Esophagus mucosa (tissue), 1 donor: ENCODE data around the gene DPP8. TPM values are rescaled to one million over a fixed set of nuclear protein-coding genes. Genes with fewer than 3 reads are reported as not detected.

Experiments
- ATAC-seq: fragments of 200-7000 bp; cut with Tn5 transposase; one replicate; pipeline ENCODE4 v1.9.1; 2020
- total RNA-seq: library from RNA; stranded (reverse); gene quantifications from one replicate; pipeline ENCODE4 v1.2.4, GENCODE V29; 2023
- donor health status: DM: yes; HTN: yes; CAD: no.

DPP8 gene
- total RNA-seq, 1 donor from 2014 or later, result 18.2 TPM

- peak; percentile 64 for ATAC-seq
Measured at GRCh38 chr15:65423976-65424679, 93.4 kb downstream of the DPP8 start.

GRCh38 chr15:65423150-65423975, 94.1 kb downstream of the DPP8 start:
- no peak for ATAC-seq

- peak; percentile 13 for ATAC-seq
Measured at GRCh38 chr15:65421360-65422215, 95.9 kb downstream of the DPP8 start.

- ATAC-seq, result no peak
Measured at GRCh38 chr15:65420975-65421359, 96.5 kb downstream of the DPP8 start.

GRCh38 chr15:65418596-65418995, 98.9 kb downstream of the DPP8 start:
- ATAC-seq, result no peak

GRCh38 chr15:65416845-65417416, 100.6 kb downstream of the DPP8 start:
- no peak for ATAC-seq

- no peak for ATAC-seq
Measured at GRCh38 chr15:65414841-65415621, 102.5 kb downstream of the DPP8 start.

- ATAC-seq, result no peak
Measured at GRCh38 chr15:65413760-65414144, 103.7 kb downstream of the DPP8 start.

GRCh38 chr15:65413051-65413759, 104.3 kb downstream of the DPP8 start:
- ATAC-seq, result no peak

- no peak for ATAC-seq
Measured at GRCh38 chr15:65412556-65412955, 104.9 kb downstream of the DPP8 start.

GRCh38 chr15:65411465-65412071, 105.9 kb downstream of the DPP8 start:
- ATAC-seq, result no peak

- ATAC-seq, result no peak
Measured at GRCh38 chr15:65410972-65411371, 106.5 kb downstream of the DPP8 start.

GRCh38 chr15:65410036-65410435, 107.5 kb downstream of the DPP8 start:
- ATAC-seq, result no peak

GRCh38 chr15:65409036-65409631, 108.4 kb downstream of the DPP8 start:
- no peak for ATAC-seq

GRCh38 chr15:65408324-65409035, 109.0 kb downstream of the DPP8 start:
- no peak for ATAC-seq

GRCh38 chr15:65406424-65407000, 111.0 kb downstream of the DPP8 start:
- ATAC-seq, result no peak

- no peak for ATAC-seq
Measured at GRCh38 chr15:65405791-65406423, 111.6 kb downstream of the DPP8 start.

GRCh38 chr15:65404186-65404872, 113.2 kb downstream of the DPP8 start:
- no peak for ATAC-seq
